HEK293T (cell line): ENCODE data around the gene HOXB2.

Experiments
- ARNT ChIP-seq: fragments of 450-650 bp; IDR thresholded peaks from 2 replicates; pipeline ENCODE4 v1.6.1; 2017; ENCODE audit warnings: mild to moderate bottlenecking
- BHLHE40 ChIP-seq: fragments of 450-650 bp; IDR thresholded peaks from 2 replicates; pipeline ENCODE4 v1.6.1; 2016; ENCODE audit warnings: mild to moderate bottlenecking, moderate library complexity, borderline replicate concordance
- CTBP1 ChIP-seq: fragments of 450-650 bp; IDR thresholded peaks from 2 replicates; pipeline ENCODE4 v1.6.1; 2016; ENCODE audit warnings: borderline replicate concordance
- ELF4 ChIP-seq: fragments of 450-650 bp; IDR thresholded peaks from 2 replicates; pipeline ENCODE4 v1.6.1; 2017; ENCODE audit warnings: antibody characterized with exemption
- FOXK2 ChIP-seq: fragments of 450-650 bp; IDR thresholded peaks from 2 replicates; pipeline ENCODE4 v1.6.1; 2016; ENCODE audit warnings: mild to moderate bottlenecking
- FOXM1 ChIP-seq: fragments of 450-650 bp; IDR thresholded peaks from 2 replicates; pipeline ENCODE4 v1.6.1; 2017; ENCODE audit warnings: mild to moderate bottlenecking, borderline replicate concordance
- L3MBTL2 ChIP-seq: fragments of 450-650 bp; conservative IDR thresholded peaks from 2 replicates; pipeline ENCODE4 v1.6.1; 2016; ENCODE audit warnings: mild to moderate bottlenecking
- NFRKB ChIP-seq: fragments of 450-650 bp; IDR thresholded peaks from 2 replicates; pipeline ENCODE4 v1.6.1; 2016; ENCODE audit warnings: mild to moderate bottlenecking, moderate library complexity
- SP1 ChIP-seq: fragments of 450-650 bp; IDR thresholded peaks from 2 replicates; pipeline ENCODE4 v1.6.1; 2017
- TARDBP ChIP-seq: fragments of 450-650 bp; IDR thresholded peaks from 2 replicates; pipeline ENCODE4 v1.6.1; 2016

DNA sequence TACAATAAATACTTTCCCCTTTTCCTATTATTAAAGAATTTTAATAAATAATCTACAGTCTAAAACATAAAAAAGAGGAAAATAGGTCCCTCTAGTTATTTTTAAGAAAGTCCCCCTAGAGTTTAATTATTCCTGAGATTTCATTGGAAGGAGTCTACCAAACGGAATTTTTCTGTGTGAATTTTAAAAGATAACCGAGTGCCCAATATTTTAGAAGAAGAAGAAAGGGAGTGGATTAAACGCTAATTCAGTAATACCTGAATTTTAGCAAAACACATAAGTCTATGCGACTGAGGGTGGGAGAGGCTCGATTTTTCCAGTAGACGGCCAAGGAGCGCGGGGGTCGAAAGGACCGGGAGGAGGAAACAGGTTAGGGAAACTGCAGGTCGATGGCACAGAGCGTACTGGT is 2.2 kb downstream of the HOXB2 start:
- TF ChIP-seq CTBP1: no peak
- TF ChIP-seq FOXK2: no peak
- TF ChIP-seq NFRKB: no peak
- TF ChIP-seq L3MBTL2: no peak
- no peak for TF ChIP-seq ELF4
- no peak for TF ChIP-seq ARNT
- TF ChIP-seq FOXM1: no peak
- TF ChIP-seq TARDBP: no peak
- TF ChIP-seq BHLHE40: no peak
- no peak for TF ChIP-seq SP1
